Esophagus muscularis mucosa (tissue), 4 donors: Measurements from ENCODE around the gene RIN3. TPM values are rescaled to one million over a fixed set of nuclear protein-coding genes. Genes with fewer than 3 reads are reported as not detected.

Experiments used
- DNase-seq: peaks from one replicate; pipeline ENCODE4 v3.0.0-alpha.2; 2017; ENCODE audit errors: extremely low spot score
- H3K27ac ChIP-seq, 4 donors: fragments of 200-600 bp; sonication (generic); replicated peaks in 1 of 4; 1 replicate in 3 of 4; 2 replicates in 1 of 4; pipeline ENCODE4 v1.5.1; 2016 to 2019; ENCODE audit warnings: mild to moderate bottlenecking in 1 of 4
- H3K27me3 ChIP-seq, 4 donors: fragments of 200-600 bp; sonication (generic); one replicate each; pipeline versions ENCODE4 v1.5.1 to v1.6.0; 2016 to 2019
- H3K36me3 ChIP-seq, 4 donors: fragments of 200-600 bp; sonication (generic); one replicate each; pipeline ENCODE4 v1.5.1; 2016 to 2019
- H3K4me1 ChIP-seq, 4 donors: fragments of 200-600 bp; sonication (generic); one replicate each; pipeline ENCODE4 v1.5.1; 2016 to 2019
- H3K4me3 ChIP-seq, 4 donors: fragments of 200-600 bp; sonication (generic); 1 replicate in 2 of 4; 2 replicates in 2 of 4; pipeline ENCODE4 v1.5.1; 2016 to 2019; ENCODE audit warnings: mild to moderate bottlenecking in 4 of 4, moderate library complexity in 1 of 4
- H3K9me3 ChIP-seq, 4 donors: fragments of 200-600 bp; sonication (generic); 1 replicate in 3 of 4; 2 replicates in 1 of 4; pipeline ENCODE4 v1.5.1; 2016 to 2019
- EP300 ChIP-seq: sonication (generic); formaldehyde crosslinking; IDR thresholded peaks from one replicate; pipeline ENCODE4 v1.6.1; 2017; ENCODE audit warnings: antibody characterized with exemption
- POLR2A ChIP-seq: fragments of 450-650 bp; IDR thresholded peaks from one replicate; pipeline ENCODE4 v1.6.1; 2017; ENCODE audit warnings: antibody characterized with exemption, moderate library complexity, mild to moderate bottlenecking, low read depth
- POLR2AphosphoS5 ChIP-seq, 2 donors: sonication (generic); formaldehyde crosslinking; IDR thresholded peaks; one replicate each; pipeline ENCODE4 v1.6.1; 2017; ENCODE audit warnings: antibody characterized with exemption in 2 of 2
- WGBS: methylation state at CpG from one replicate; pipeline ENCODE4 v1.1.5; 2018; 5-methylcytosine and 5-hydroxymethylcytosine counted together
- intact Hi-C: fragments of 100-400 bp; cut with DNase I; formaldehyde crosslinking; loops from one replicate; pipeline ENCODE4 v1.15.1; 2023
- total RNA-seq, 4 donors: library from RNA; depleted of rRNA; stranded (reverse); fragments of >200 nt; gene quantifications; one replicate each; pipeline versions ENCODE4 v1.1.0 to v1.2.1, GENCODE V29; 2016
- TF ChIP-seq, protein P1 (sequence below), 3 experiments: fragments of 200-600 bp in 2 of 3; fragments of 450-650 bp in 1 of 3; sonication (generic) in 2 of 3; IDR thresholded peaks; one replicate each; pipeline ENCODE4 v1.5.1; 2017 to 2019; ENCODE audit warnings: antibody characterized with exemption in 3 of 3, mild to moderate bottlenecking in 2 of 3, moderate library complexity in 1 of 3

Gene RIN3
- total RNA-seq, 4 donors from 2014 or later: 10.6 to 20.0 (median 13.1) TPM

- Histone ChIP-seq H3K27me3 (no peaks in the 10 kb centered on the region), H3K27ac (peak overlapping the region; percentile 7 to 30 (median 14)), H3K4me1 (peaks cover 0 to 12% (median 9%) of the 10 kb centered on the region in 4 donors), H3K9me3 (no peaks in the 10 kb centered on the region), H3K36me3 (no peaks in the 10 kb centered on the region), H3K4me3 (no peak overlapping the region)
- no peak for DNase-seq
- WGBS: 72% methylated on average over 17 of the region's 17 CpGs
- intact Hi-C loops: no loop called here
- TF ChIP-seq EP300 (no peak), POLR2AphosphoS5 (IDR thresholded peaks at IDR 0.05) (no peak), POLR2A (no peak)
- TF ChIP-seq, protein P1, sequence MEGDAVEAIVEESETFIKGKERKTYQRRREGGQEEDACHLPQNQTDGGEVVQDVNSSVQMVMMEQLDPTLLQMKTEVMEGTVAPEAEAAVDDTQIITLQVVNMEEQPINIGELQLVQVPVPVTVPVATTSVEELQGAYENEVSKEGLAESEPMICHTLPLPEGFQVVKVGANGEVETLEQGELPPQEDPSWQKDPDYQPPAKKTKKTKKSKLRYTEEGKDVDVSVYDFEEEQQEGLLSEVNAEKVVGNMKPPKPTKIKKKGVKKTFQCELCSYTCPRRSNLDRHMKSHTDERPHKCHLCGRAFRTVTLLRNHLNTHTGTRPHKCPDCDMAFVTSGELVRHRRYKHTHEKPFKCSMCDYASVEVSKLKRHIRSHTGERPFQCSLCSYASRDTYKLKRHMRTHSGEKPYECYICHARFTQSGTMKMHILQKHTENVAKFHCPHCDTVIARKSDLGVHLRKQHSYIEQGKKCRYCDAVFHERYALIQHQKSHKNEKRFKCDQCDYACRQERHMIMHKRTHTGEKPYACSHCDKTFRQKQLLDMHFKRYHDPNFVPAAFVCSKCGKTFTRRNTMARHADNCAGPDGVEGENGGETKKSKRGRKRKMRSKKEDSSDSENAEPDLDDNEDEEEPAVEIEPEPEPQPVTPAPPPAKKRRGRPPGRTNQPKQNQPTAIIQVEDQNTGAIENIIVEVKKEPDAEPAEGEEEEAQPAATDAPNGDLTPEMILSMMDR (IDR thresholded peaks at IDR 0.05): no peak
Measured at GRCh38 chr14:92490239-92490959, 23.2 kb upstream of the RIN3 start.

GRCh38 chr14:92491782-92492181, 21.8 kb upstream of the RIN3 start:
- intact Hi-C loops: no loop called here
- Histone ChIP-seq H3K27ac (peak overlapping the region in 1 of 4 donors; percentile 25), H3K36me3 (no peaks in the 10 kb centered on the region), H3K4me1 (peaks cover 0 to 12% (median 7%) of the 10 kb centered on the region in 4 donors), H3K27me3 (no peaks in the 10 kb centered on the region), H3K9me3 (no peaks in the 10 kb centered on the region), H3K4me3 (no peak overlapping the region)
- no peak for DNase-seq
- 87% methylated on average over 8 of the region's 8 CpGs for WGBS
- TF ChIP-seq, protein P1 (IDR thresholded peaks at IDR 0.05): no peak
- TF ChIP-seq POLR2AphosphoS5 (IDR thresholded peaks at IDR 0.05) (no peak), EP300 (no peak), POLR2A (no peak)

DNA sequence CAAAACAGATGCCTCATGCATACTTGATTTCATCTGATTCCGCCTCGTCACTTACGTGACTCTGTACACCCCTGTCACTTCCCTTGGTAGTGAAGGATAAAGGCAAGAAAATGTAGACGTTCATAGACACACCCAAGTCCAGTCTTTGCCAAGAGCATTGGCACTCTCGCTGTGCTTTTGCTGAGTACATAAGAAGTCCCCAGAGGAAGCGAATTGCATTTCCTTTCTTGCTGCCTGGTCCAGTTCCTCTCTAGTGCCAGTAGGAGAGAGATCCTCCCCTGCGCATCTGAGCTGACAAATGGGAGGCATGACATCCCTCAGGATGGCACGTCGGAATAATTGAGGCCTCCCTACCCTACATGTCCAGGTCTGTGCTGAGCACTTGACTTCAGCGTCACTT, 21.3 kb upstream of the RIN3 start:
- no peaks in the 10 kb centered on the region for H3K27me3 ChIP-seq
- intact Hi-C loops: no loop called here
- no peak overlapping the region for H3K4me3 ChIP-seq

DNA sequence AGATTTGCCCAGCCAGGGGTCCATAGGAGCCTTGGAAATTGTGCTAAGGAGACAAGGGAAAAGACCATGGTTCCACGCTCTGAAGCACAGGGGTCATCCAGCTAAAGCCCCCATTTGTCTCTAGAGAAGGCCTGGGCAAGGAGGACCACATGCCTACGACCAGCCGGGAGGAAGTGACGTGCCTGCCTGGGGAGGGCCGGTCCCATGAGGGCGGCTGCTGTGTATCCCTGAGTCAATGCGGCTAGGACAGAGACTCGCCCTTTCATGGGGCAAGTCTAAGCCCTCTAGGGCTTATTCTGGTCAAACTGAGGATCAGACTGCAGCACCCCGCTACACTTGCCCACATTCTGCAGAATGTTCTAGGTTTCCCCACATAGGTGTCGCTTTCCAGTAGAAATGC, 20.6 kb upstream of the RIN3 start:
- TF ChIP-seq, protein P1 (IDR thresholded peaks at IDR 0.05): no peak
- TF ChIP-seq EP300: no peak
- no peak for TF ChIP-seq POLR2A
- no peak for TF ChIP-seq POLR2AphosphoS5 (IDR thresholded peaks at IDR 0.05)
- WGBS: 94% methylated on average over 6 of the region's 10 CpGs
- H3K4me1 ChIP-seq: peaks cover 0 to 8% (median 2%) of the 10 kb centered on the region in 4 donors
- H3K9me3 ChIP-seq: no peaks in the 10 kb centered on the region
- intact Hi-C loops: no loop called here
- H3K4me3 ChIP-seq: no peak overlapping the region
- no peak for DNase-seq
- H3K27me3 ChIP-seq: no peaks in the 10 kb centered on the region
- H3K36me3 ChIP-seq: no peaks in the 10 kb centered on the region
- no peak overlapping the region for H3K27ac ChIP-seq

More for the DNA sequence above, 21.3 kb upstream of the RIN3 start:
- peak in 1 of 2 donors; percentile 38 for TF ChIP-seq POLR2AphosphoS5 (IDR thresholded peaks at IDR 0.05)
- no peak for TF ChIP-seq EP300
- Histone ChIP-seq H3K9me3 (no peaks in the 10 kb centered on the region), H3K36me3 (no peaks in the 10 kb centered on the region), H3K4me1 (peaks cover 0 to 12% (median 5%) of the 10 kb centered on the region in 4 donors), H3K27ac (peak overlapping the region in 1 of 4 donors; percentile 25)
- 88% methylated on average over 9 of the region's 10 CpGs for WGBS
- DNase-seq: no peak

DNA sequence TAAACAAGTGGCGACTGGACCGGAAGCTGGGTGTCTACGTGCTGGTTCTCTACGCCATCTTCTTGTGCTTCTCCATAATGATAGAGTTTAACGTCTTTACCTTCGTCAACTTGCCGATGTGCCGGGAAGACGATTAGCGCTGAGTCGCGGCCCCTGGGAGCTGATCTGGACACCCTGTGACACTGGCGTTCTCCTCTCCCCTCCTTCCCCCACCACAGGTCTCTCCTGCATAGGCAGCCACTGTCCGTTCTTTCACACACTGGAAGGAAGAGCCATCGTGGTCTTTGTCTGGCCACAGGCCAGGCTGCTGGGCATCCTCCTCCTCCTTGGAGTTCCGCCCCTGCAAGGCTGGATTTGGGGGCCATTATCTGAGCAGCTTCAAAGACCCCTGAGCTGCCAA, 20.1 kb upstream of the RIN3 start:
- intact Hi-C loops: no loop called here

More for the DNA sequence above, 20.1 kb upstream of the RIN3 start:
- no peak for TF ChIP-seq EP300
- H3K4me1 ChIP-seq: peaks cover 0 to 8% (median 2%) of the 10 kb centered on the region in 4 donors
- H3K27me3 ChIP-seq: no peaks in the 10 kb centered on the region
- DNase-seq: no peak
- no peak overlapping the region for H3K4me3 ChIP-seq
- WGBS: 95% methylated on average over 16 of the region's 16 CpGs
- no peak overlapping the region for H3K27ac ChIP-seq
- H3K9me3 ChIP-seq: no peaks in the 10 kb centered on the region
- no peaks in the 10 kb centered on the region for H3K36me3 ChIP-seq
